Activated CD4-positive, alpha-beta T cell treated with anti-CD3 and anti-CD28 coated beads, Interleukin-2, amount 50 U/mL, for 24 hours (primary cell): ENCODE results near the gene TMEM31.

Source experiments
- DNase-seq, 2 donors: peaks; one replicate each; pipeline ENCODE4 v3.0.0-alpha.2; 2020; ENCODE audit warnings: low read depth in 1 of 2, low spot score in 1 of 2

TMEM31 gene, protein sequence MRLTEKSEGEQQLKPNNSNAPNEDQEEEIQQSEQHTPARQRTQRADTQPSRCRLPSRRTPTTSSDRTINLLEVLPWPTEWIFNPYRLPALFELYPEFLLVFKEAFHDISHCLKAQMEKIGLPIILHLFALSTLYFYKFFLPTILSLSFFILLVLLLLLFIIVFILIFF

GRCh38 chrX:103710609-103711008 is at the start of gene TMEM31:
TMEM31 (plus strand) TSS chrX:103710909; CDS start chrX:103712259, 1,350 bp downstream.
- DNase-seq, result no peak

GRCh38 chrX:103663981-103664762 is 46.5 kb upstream of the TMEM31 start:
- DNase-seq, result no peak

DNA sequence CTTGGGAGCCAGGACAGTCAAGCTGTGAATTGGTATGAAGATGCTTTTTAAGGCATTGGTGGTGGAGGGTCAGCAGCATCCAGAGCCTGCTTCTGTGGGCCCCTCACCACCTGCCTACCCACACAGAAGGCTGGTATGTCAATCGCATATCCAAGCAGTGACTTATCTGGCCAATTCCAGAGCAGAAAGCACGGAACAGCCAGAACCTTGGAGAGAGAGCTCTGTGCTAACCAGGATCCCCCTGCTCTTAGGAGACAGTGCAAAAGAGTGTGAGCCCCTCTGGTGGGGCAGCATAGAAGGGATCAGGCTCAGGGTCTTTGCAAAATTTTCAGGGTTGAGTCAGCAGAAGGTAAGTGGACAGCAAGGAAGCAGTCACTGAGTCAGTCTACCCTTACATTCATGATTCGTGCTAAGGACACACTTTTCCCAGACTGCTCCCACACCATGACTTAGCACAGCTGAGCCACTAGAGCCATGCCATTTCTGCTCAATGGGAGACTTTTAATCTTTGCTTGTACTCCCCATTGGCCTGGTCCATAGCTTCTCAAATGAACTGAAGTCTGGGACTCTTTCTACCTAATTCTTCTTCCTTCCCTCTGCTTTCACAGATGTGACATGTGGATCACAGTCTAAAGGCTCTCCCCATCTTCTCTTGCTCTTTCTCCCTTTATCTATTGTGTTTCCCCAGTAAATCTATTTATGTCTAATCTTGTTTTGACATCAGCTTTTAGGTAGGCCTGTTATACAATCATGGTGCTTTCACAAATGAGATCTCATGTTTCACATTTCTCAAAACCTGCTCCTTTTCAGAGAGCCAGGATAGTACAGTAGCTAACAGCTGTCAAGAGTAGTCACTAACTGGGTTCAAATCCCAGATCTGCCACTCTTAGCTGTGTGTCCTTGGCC is 44.3 kb upstream of the TMEM31 start:
- no peak for DNase-seq

DNA sequence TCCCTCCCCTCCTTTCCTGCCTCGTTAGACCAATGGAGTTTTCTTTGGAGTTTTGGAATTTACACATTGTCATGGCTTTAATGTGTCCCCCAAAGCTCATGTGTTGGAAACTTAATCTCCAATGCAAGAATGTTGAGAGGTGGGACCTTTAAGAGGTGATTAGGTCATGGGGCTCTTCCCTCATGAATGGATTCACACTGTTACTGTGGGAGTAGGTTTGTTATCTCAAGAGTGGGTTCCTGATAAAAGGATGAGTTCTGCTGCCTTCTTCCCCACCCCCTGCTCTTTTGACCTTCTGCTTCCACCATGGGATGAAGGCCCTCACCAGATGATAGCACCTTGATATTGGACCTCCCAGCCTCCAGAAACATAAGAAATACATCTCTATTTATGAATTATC is 41.0 kb upstream of the TMEM31 start:
- no peak for DNase-seq

- DNase-seq, result no peak
These were observed 35.9 kb upstream of the TMEM31 start for GRCh38 chrX:103674531-103675454.

DNA sequence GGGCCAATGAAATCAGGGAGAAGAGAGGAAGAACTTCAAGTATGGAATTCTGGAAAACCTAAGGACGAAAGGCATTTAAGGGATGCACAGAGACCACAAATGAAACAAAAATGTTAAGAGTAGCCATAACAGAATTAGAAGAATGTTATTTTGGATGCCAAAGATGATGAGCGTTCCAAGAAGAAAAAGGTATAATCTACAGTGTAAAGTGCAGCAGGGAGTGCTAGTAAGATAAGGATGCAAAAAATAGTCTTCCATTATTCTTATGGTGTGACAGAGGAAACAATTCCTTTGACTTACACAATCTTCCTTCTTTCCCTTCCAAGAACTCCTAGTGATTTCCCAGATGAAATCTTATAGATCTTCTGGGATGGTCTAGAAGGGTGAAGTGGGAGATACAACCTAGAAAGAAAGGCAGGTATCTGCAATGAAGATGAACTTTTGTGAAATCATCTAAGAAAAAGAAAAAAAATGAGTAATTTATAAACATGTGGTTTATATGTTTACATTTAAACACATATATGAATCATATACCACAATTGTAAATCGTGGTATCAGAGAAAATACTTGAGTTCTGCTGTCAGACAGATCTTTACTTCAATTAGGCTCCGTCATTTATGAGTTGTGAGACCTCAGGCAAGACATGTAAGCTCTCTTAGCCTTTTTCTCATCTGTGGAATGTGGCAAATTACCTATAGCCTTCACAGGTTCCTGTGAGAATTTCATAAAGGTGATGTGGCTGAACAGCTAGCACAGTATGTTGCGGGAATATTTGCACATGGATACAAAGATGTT is 32.3 kb upstream of the TMEM31 start:
- no peak for DNase-seq

DNA sequence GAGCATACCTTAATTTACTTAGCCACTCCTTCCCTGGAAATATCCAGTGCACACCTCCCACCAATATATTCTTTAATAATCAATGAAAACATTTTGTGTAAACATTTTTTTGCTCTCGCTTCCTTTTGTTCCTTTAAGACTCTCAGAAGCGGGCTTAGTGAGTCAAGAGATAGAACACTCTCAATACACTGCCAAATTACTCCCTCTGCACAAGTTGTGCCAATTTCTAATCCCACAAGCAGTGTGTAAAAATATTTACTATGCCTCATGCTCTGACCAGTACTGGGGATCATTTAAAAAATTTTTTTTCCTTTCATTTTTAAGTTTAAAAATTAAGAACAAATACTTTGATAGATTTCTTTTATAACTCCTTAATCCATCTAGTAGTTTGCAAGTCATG is 29.3 kb upstream of the TMEM31 start:
- no peak for DNase-seq

GRCh38 chrX:103685396-103685795 is 25.3 kb upstream of the TMEM31 start:
- no peak for DNase-seq

DNA sequence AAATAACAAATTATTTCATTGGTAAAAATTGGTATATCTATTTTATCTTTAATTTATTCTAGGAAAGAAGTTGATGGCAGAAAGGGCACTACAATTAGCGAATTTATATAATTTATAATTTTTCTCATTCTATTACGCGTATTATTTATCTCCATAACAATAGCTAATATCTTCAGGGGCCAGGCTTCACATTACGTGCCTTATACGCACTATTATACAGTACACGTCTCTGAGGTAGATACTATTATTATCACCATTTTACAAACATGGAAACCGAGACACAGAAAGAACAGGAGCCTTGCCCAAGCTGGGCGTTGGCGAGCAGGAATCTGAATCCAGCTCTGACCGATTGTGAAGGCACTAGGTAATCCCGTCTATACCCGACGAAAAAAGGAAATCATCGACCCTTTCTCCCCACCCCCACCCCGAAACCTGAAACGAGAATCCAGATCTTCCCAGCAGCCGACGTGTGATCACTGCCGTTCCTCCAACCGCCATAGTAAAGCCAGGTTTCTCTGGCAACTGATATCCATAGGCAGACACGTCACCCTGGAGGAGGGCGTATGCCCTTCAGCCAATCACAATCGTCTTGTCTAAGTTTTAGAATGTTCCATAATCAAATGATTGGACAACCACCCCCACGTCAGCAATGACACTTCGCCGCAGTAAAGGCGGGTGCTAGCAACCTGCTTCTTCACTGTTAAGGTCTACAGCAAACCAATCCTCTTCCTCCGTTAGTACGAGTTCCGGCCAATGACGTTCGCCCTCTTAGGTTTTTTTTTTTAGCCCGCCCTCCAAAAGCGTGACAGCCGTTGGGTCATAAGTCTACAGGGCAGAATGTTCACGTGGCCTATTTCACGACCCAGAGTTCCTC is 24.3 kb upstream of the TMEM31 start, which contains the start of gene MORF4L2:
Gene MORF4L2 (minus strand): TSS at position 501 of the 874 bp plus-strand sequence. CDS start 9,672 bp downstream, outside the sequence.
- DNase-seq, result peak; percentile 48 to 84

- peak; percentile 70 to 78 for DNase-seq
These were observed 23.5 kb upstream of the TMEM31 start for GRCh38 chrX:103687073-103687695.

GRCh38 chrX:103687696-103688201 is 23.0 kb upstream of the TMEM31 start:
- peak; percentile 10 to 27 for DNase-seq

- no peak for DNase-seq
These were observed 21.8 kb upstream of the TMEM31 start for GRCh38 chrX:103688946-103689345.

- no peak for DNase-seq
These were observed 19.6 kb upstream of the TMEM31 start for GRCh38 chrX:103691059-103691458.

DNA sequence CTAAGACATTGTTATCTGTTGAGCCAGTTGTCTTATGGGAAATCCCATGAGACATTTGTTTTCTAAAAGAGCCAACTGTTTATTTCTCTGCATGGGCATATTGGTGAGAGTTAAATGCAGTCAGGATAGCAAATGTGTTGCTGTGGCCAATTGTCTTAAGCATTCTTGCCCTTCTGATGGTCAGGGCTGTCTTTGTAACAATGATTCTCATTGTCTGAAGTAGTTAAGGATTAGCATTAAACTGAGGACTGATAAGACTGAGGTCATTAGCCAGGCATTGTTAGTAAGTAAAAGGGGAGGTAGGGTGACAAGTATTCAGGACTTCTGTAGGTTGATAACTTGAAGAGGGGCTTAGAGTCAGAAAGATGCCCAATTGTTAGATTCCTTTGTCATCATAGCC is 13.0 kb upstream of the TMEM31 start:
- no peak for DNase-seq

GRCh38 chrX:103699243-103699642 is 11.5 kb upstream of the TMEM31 start:
- DNase-seq, result no peak

DNA sequence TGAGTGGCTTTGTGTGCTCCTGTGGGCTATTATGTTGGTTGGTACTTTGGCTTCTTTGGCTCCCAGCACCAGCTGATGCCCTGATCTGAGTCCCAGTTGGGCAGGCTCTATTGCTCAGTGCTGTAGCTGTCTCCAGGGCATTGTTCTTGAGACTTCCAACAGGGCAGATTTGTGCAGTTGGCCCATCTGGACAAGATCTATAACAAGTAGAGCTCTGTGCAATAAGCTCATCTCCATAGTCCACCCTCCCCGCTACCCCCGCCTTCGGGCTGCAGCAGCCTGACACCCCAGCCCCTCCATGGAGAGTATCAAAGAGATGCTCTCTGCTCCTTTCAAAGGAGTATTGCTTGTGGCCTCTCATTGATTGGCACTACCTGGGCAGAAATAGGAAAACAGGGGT is 5.8 kb upstream of the TMEM31 start:
- DNase-seq, result no peak

GRCh38 chrX:103716962-103717361 is 6.3 kb downstream of the TMEM31 start:
- no peak for DNase-seq

GRCh38 chrX:103718120-103718519 is 7.4 kb downstream of the TMEM31 start:
- no peak for DNase-seq
